Vagina (tissue), 2 donors: ENCODE measurements around the gene DNMT1.

ENCODE experiments used
- POLR2A ChIP-seq, 2 donors: fragments of 450-650 bp; IDR thresholded peaks; one replicate each; pipeline ENCODE4 v1.6.1; 2017; ENCODE audit warnings: antibody characterized with exemption in 2 of 2, mild to moderate bottlenecking in 2 of 2, moderate library complexity in 2 of 2
- TF ChIP-seq, protein P1 (sequence below), 3 experiments: fragments of 450-650 bp in 2 of 3; fragments of 200-600 bp in 1 of 3; sonication (generic) in 1 of 3; IDR thresholded peaks; one replicate each; pipeline ENCODE4 v1.5.1; 2017 to 2019; ENCODE audit warnings: antibody characterized with exemption in 3 of 3, mild to moderate bottlenecking in 2 of 3, moderate library complexity in 2 of 3

DNA sequence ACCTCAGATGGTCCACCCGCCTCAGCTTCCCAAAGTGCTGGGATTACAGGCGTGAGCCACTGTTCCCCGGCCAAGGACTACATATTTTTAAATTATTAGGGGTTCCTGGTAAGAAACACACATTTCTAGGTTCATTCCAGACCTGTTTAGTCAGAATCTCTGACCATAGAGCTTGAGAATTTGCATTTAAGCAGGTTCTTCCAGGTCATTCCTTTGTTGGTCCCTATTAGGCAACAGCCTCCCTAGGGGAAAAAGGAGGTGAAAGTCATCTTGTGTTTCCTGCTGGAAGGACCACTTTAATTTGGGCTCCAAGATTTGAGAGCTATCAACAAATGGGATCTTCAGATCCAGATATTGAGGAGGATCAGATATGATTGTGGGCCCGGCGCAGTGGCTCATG is 20.0 kb upstream of the DNMT1 start:
- TF ChIP-seq, protein P1, sequence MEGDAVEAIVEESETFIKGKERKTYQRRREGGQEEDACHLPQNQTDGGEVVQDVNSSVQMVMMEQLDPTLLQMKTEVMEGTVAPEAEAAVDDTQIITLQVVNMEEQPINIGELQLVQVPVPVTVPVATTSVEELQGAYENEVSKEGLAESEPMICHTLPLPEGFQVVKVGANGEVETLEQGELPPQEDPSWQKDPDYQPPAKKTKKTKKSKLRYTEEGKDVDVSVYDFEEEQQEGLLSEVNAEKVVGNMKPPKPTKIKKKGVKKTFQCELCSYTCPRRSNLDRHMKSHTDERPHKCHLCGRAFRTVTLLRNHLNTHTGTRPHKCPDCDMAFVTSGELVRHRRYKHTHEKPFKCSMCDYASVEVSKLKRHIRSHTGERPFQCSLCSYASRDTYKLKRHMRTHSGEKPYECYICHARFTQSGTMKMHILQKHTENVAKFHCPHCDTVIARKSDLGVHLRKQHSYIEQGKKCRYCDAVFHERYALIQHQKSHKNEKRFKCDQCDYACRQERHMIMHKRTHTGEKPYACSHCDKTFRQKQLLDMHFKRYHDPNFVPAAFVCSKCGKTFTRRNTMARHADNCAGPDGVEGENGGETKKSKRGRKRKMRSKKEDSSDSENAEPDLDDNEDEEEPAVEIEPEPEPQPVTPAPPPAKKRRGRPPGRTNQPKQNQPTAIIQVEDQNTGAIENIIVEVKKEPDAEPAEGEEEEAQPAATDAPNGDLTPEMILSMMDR (IDR thresholded peaks at IDR 0.05): no peak
- no peak for TF ChIP-seq POLR2A (IDR thresholded peaks at IDR 0.05)
